Stimulated activated effector memory CD8-positive, alpha-beta T cell treated with anti-CD3 and anti-CD28 coated beads, Interleukin-12 subunit alpha, Interleukin-12 subunit beta, amount 100 ng/mL, for 72 hours (primary cell): ENCODE results near the gene MAP4.
"Not testable (repeated sequence)": the region's sequence is repeated elsewhere in the genome, so short reads cannot be mapped to it uniquely, and the experiment has no call there.

ENCODE experiments used
- ATAC-seq: fragments of 150-1000 bp; cut with Tn5 transposase; 2 replicates; pipeline ENCODE4 v1.10.0; 2021
- DNase-seq, 2 donors: peaks; one replicate each; pipeline ENCODE4 v3.0.0; 2021 to 2022; ENCODE audit warnings: low spot score in 2 of 2
- H3K27ac Mint-ChIP-seq: one replicate; pipeline ENCODE4 v1.8.0; 2022; ENCODE audit warnings: mild to moderate bottlenecking, mixed read lengths
- H3K36me3 Mint-ChIP-seq: one replicate; pipeline ENCODE4 v1.8.0; 2022; ENCODE audit warnings: mild to moderate bottlenecking, mixed read lengths
- H3K4me1 Mint-ChIP-seq: one replicate; pipeline ENCODE4 v1.8.0; 2022; ENCODE audit warnings: mixed read lengths
- H3K4me3 Mint-ChIP-seq: one replicate; pipeline ENCODE4 v1.8.0; 2022; ENCODE audit warnings: mild to moderate bottlenecking, mixed read lengths
- H3K9me3 Mint-ChIP-seq: one replicate; pipeline ENCODE4 v1.8.0; 2022; ENCODE audit warnings: mixed read lengths

Gene MAP4

GRCh38 chr3:47846186-47846879 lies 169.9 kb downstream of the MAP4 start:
- H3K4me1 Mint-ChIP-seq: peaks cover 13% of the 10 kb centered on the region
- peaks cover 100% of the 10 kb centered on the region for H3K36me3 Mint-ChIP-seq
- no peak for ATAC-seq
- no peak for DNase-seq
- H3K9me3 Mint-ChIP-seq: no peaks in the 10 kb centered on the region
- no peak overlapping the region for H3K4me3 Mint-ChIP-seq
- no peak overlapping the region for H3K27ac Mint-ChIP-seq

DNA sequence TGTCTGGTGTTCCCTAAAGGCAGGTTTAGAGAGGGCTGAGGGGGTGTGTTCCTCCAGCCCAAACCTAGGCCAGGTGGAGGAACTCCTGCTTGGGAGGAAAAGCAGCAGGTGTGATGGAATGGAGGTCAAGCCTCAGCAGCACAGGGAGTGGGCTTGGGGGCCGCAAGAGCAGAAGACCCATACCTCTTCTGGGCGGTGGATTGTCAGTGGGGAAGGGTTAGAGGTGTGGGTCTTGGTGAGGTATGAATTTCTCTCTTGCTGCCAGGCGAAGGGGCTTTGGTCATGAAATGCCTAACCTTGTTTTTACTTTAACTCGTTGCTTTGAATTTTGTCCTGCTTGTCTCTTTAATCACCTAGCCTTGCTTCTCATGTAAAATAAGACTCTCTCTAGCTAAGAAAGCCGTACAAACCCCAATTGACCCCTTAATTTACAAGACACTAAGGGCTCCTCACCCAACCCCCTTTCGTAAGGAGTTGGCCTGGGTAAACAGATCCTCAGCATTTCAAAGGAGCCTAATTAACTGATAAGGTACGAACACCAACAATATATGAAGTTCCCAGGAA lies 174.3 kb downstream of the MAP4 start:
- peaks cover 97% of the 10 kb centered on the region for H3K36me3 Mint-ChIP-seq

DNA sequence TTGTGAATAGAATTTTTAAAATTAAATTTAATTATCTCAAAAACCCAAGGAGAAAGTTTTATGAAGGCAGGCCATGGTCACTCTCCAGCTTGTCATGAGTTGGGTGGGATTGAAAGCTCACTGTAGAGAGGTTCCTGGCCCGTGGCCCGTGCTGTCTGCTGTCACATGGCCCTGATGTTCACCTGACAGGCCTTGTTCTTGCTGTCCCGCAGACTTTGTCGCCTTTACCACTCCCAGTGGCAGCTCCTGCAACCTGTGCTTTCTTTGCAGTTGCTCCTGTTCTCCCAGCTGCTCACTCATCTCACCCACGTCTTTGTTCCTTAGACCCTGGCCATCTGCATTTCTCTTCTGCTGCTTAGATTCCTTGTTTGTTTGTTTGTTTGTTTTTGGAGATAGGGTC lies 177.7 kb downstream of the MAP4 start:
- no peak overlapping the region for H3K4me3 Mint-ChIP-seq
- ATAC-seq (no peak), DNase-seq (no peak)
- H3K36me3 Mint-ChIP-seq: peaks cover 97% of the 10 kb centered on the region
- no peak overlapping the region for H3K27ac Mint-ChIP-seq
- peaks cover 16% of the 10 kb centered on the region for H3K4me1 Mint-ChIP-seq
- no peaks in the 10 kb centered on the region for H3K9me3 Mint-ChIP-seq

More for the DNA sequence above, 174.3 kb downstream of the MAP4 start:
- Mint-ChIP-seq H3K4me1 (peaks cover 10% of the 10 kb centered on the region), H3K9me3 (no peaks in the 10 kb centered on the region), H3K4me3 (no peak overlapping the region), H3K27ac (peak overlapping the region; percentile 34)
- DNase-seq (no peak), ATAC-seq (no peak)

DNA sequence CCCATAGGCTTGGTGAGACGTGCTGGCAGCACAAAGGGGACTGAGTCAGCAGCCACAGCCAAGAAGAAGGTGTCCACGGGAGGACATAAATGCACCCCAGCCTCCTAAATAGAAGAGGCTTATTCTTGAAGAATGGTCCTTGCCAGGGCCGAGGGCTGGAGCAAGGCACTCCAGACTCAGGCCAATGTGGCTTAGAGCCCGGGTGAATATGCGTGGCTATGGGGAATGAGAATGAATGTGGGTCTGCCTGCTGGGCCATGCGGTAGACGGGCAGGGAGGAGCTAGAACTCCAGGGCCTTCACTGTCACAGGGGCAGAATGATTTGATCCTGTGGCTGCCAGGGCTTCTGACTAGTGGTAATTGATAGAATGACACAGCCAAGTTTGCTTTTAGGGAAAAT lies 179.2 kb downstream of the MAP4 start:
- Mint-ChIP-seq H3K4me1 (peaks cover 16% of the 10 kb centered on the region), H3K9me3 (no peaks in the 10 kb centered on the region), H3K36me3 (peaks cover 97% of the 10 kb centered on the region), H3K4me3 (no peak overlapping the region), H3K27ac (peak overlapping the region; percentile 46)
- ATAC-seq (no peak), DNase-seq (no peak)

DNA sequence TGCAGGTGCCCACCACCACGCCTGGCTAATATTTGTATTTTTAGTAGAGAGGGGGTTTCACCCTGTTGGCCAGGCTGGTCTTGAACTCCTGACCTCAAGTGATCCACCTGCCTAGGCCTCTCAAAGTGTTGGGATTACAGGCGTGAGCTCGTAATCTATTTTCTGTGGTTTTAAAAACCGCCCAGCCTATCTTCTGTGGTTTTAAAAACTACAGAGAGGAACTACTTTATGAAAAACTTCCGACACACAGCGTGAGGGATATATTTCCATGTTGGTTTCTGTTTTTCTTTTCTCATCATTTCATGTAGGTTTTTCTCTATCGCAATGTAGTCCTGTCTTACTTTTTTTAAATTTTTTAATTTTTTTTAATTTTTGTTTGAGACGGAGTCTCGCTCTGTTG lies 186.7 kb downstream of the MAP4 start:
- not testable (repeated sequence) for H3K9me3 Mint-ChIP-seq, H3K4me3 Mint-ChIP-seq, DNase-seq, ATAC-seq
- Mint-ChIP-seq H3K4me1 (peaks cover 20% of the 10 kb centered on the region), H3K36me3 (peaks cover 82% of the 10 kb centered on the region), H3K27ac (peak overlapping the region; percentile 60)

DNA sequence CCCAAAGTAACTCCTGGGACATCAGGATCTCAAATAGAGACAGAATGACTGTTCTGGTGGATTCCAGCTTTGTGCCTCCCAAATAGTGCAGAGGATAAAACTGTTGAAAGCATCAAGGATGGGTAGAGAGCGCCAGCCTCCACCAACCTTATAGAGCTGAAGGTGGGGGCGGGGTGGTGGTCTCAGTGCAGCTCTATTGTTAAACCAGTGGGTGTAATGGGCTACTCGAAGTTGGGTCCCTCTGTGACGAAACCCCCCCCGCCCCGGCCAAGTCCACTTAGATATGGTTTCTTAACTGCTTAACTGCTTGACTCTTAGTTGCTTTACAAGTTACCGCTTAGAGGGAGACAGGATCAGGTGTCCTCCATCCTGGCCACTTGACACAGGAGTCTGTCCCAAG lies 190.6 kb downstream of the MAP4 start:
- no peak for DNase-seq
- Mint-ChIP-seq H3K36me3 (peaks cover 49% of the 10 kb centered on the region), H3K9me3 (no peaks in the 10 kb centered on the region)

GRCh38 chr3:47824541-47825473 lies 191.4 kb downstream of the MAP4 start:
- no peaks in the 10 kb centered on the region for H3K9me3 Mint-ChIP-seq

More for the DNA sequence above, 190.6 kb downstream of the MAP4 start:
- Mint-ChIP-seq H3K27ac (peak overlapping the region; percentile 93), H3K4me3 (peak overlapping the region; percentile 86), H3K4me1 (peaks cover 23% of the 10 kb centered on the region)
- ATAC-seq: no peak

DNA sequence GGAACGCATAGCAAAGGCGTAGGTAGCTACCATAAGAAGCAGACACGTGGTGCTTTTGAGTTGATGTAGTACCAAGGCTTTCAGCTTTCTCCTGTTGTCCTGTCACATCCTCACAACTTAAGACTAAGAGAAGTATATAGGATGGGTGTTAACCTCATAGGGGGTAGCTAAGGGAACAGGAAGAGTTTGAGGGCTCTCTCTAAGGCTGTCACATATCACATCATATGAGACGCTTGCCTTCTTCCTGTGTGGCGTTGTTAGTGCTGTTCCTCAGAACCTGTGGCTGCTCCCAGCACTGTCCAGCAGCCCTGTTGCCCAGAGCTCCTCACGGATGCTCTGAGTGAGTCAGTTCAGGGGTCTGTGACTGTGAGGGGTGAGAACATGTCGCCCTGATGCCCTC lies 198.6 kb downstream of the MAP4 start:
- Mint-ChIP-seq H3K9me3 (no peaks in the 10 kb centered on the region), H3K4me3 (no peak overlapping the region), H3K4me1 (no peaks in the 10 kb centered on the region), H3K27ac (peak overlapping the region; percentile 50), H3K36me3 (peaks cover 56% of the 10 kb centered on the region)
- no peak for ATAC-seq
- DNase-seq: no peak

More at GRCh38 chr3:47824541-47825473, 191.4 kb downstream of the MAP4 start:
- peak overlapping the region; percentile 86 for H3K4me3 Mint-ChIP-seq
- peak overlapping the region; percentile 93 for H3K27ac Mint-ChIP-seq
- peaks cover 44% of the 10 kb centered on the region for H3K36me3 Mint-ChIP-seq
- H3K4me1 Mint-ChIP-seq: peaks cover 23% of the 10 kb centered on the region
- DNase-seq (peak; percentile 76 to 87), ATAC-seq (peak; percentile 99)

DNA sequence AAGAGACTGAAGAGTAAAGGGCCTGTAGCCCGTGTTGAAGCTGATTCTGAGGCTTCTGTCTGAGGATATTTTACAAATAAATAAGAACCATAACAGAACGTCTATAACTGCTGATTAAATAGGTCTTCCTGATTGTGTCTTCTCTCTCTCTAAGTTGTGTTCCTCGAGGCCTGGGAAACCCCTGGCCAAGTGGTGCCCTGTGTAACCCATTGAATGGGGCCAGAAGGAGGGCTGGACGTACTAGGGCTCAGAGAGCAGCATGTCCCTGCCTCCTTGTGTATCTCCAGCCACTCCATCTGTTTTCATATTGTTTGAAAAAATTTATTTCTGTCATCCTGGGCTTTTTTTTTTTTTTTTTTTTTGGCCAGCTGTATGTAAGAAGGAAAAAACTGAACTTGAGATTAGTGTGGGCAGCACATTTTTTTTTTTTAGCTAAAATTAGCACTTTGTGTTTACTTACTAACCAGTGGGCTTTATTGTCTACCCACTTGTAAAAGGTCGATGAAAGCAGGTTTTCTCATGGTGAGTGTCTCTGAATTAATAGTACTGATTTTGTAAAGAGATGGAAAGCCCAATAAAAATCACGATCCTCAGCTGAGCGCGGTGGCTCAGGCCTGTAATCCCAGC lies 202.6 kb downstream of the MAP4 start:
- ATAC-seq (no peak), DNase-seq (no peak)
- Mint-ChIP-seq H3K4me1 (no peaks in the 10 kb centered on the region), H3K4me3 (no peak overlapping the region), H3K27ac (no peak overlapping the region), H3K9me3 (no peaks in the 10 kb centered on the region), H3K36me3 (peaks cover 83% of the 10 kb centered on the region)

GRCh38 chr3:47804577-47804976 lies 211.6 kb downstream of the MAP4 start:
- Mint-ChIP-seq H3K4me1 (peaks cover 12% of the 10 kb centered on the region), H3K27ac (no peak overlapping the region), H3K9me3 (no peaks in the 10 kb centered on the region), H3K4me3 (peak overlapping the region; percentile 90), H3K36me3 (peaks cover 44% of the 10 kb centered on the region)
- DNase-seq: no peak
- no peak for ATAC-seq

GRCh38 chr3:47803480-47804025 lies 212.7 kb downstream of the MAP4 start:
- no peaks in the 10 kb centered on the region for H3K9me3 Mint-ChIP-seq
- peak overlapping the region; percentile 93 for H3K27ac Mint-ChIP-seq

DNA sequence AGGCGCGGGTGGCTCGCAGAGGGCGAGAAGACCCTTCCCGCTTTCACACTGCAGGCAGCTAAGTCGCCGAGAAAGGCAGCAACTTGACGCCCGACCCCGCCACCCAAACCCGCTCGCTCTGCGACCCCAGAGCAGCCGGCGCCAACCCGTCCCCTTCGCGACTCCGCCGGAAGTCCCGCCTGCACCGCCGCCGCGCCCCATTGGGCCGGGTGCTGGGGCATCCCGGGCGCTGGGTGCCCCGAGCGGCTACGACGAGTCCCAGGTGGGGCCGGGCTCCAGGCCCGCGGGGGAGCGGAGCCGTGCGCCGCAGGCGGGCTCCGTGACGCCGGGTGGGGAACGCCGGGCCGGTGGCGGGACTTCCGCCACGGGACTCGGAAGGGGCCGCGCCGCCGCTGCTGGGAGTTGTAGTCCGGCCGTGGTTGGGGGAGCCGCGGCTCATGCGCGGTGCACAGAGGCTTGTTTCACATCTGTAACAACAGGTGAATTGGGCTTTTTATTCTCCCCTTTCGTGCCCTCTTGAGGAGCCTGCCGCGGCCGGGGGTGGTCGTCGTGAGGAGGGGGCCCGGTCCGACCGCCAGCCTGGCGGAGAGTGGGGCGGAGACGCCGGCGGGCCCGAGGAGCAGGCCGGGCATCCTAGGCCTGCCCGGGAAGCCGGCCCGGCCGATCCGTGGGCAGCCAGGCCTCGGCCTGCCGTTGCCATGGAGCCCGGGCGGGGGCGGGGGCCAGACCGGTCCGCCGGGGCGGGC lies 213.3 kb downstream of the MAP4 start, which contains the start of gene DHX30:
Gene DHX30, plus strand, starts transcription at position 405 of the 746 bp plus-strand sequence. CDS start 7,546 bp downstream, outside the sequence.
- peaks cover 27% of the 10 kb centered on the region for H3K36me3 Mint-ChIP-seq
- peaks cover 12% of the 10 kb centered on the region for H3K4me1 Mint-ChIP-seq
- DNase-seq: peak; percentile 78 to 93
- H3K27ac Mint-ChIP-seq: peak within 1 kb of the TSS; percentile 93
- H3K9me3 Mint-ChIP-seq: no peaks in the 10 kb centered on the region
- ATAC-seq: peak; percentile 95
- peak within 1 kb of the TSS; percentile 90 for H3K4me3 Mint-ChIP-seq

More at GRCh38 chr3:47803480-47804025, 212.7 kb downstream of the MAP4 start:
- no peak for DNase-seq
- H3K4me1 Mint-ChIP-seq: peaks cover 12% of the 10 kb centered on the region
- H3K4me3 Mint-ChIP-seq: peak overlapping the region; percentile 90
- H3K36me3 Mint-ChIP-seq: peaks cover 34% of the 10 kb centered on the region
- ATAC-seq: no peak
